SK-N-SH (cell line): ENCODE data around the gene WASF2. TPM values are rescaled to one million over a fixed set of nuclear protein-coding genes. Genes with fewer than 3 reads are reported as not detected.
A peak's percentile ranks its signal among the peaks of the same experiment; 100 is the strongest.

ENCODE experiments used
- CTCF ChIA-PET: fragments of 300-600, 350-600 bp; formaldehyde crosslinking; extraction: SDS; loops from one replicate; lab custom pipeline; 2021; lab: Yijun Ruan, JAX
- POLR2A ChIA-PET: fragments of 350-600 bp; sonication (Branson Sonifier 250); formaldehyde crosslinking; extraction: SDS; loops from one replicate; lab custom pipeline; 2020; ENCODE audit warnings: antibody characterized with exemption, inconsistent platforms; lab: Yijun Ruan, JAX
- DNase-seq: peaks from one replicate; pipeline ENCODE4 v3.0.0; 2012
- H2AFZ ChIP-seq: fragments of 200-600 bp; sonication (generic); 2 replicates; pipeline ENCODE4 v1.8.1; 2016; ENCODE audit warnings: antibody characterized with exemption, mild to moderate bottlenecking, low read depth
- H3F3A ChIP-seq: fragments of 200-600 bp; sonication (generic); replicated peaks from 2 replicates; pipeline ENCODE3; 2016; ENCODE audit warnings: antibody characterized with exemption, mild to moderate bottlenecking; ENCODE audit not compliant: insufficient read depth
- H3K27ac ChIP-seq, 2 experiments: fragments of 200-500 bp in 1 of 2; fragments of 200-600 bp in 1 of 2; sonication (Bioruptor generic) in 1 of 2; sonication (generic), shearing (Covaris generic) in 1 of 2; 2 replicates each; pipeline versions ENCODE4 v1.5.1 to v1.6.1; 2014 to 2016; ENCODE audit warnings: low read depth in 2 of 2, inconsistent platforms in 1 of 2, low read length in 1 of 2, mild to moderate bottlenecking in 1 of 2, mixed read lengths in 1 of 2
- H3K27me3 ChIP-seq: fragments of 200-600 bp; sonication (generic), shearing (Covaris generic); 2 replicates; pipeline ENCODE4 v1.6.1; 2016; ENCODE audit warnings: mixed run types; ENCODE audit not compliant: insufficient read depth
- H3K36me3 ChIP-seq, 2 experiments: fragments of 200-500 bp in 1 of 2; fragments of 200-600 bp in 1 of 2; sonication (Bioruptor generic) in 1 of 2; sonication (generic) in 1 of 2; replicated peaks in 1 of 2; 2 replicates each; pipeline versions ENCODE3 to v1.5.1; 2014 to 2016; ENCODE audit warnings: low read length in 1 of 2, mild to moderate bottlenecking in 1 of 2; ENCODE audit not compliant: insufficient read depth in 2 of 2, control insufficient read depth in 1 of 2
- H3K4me1 ChIP-seq, 2 experiments: fragments of 200-500 bp in 1 of 2; fragments of 200-600 bp in 1 of 2; sonication (Bioruptor generic) in 1 of 2; sonication (generic), shearing (Covaris generic) in 1 of 2; 2 replicates each; pipeline versions ENCODE4 v1.5.1 to v1.6.1; 2014 to 2016; ENCODE audit warnings: low read depth in 1 of 2, low read length in 1 of 2, mixed run types in 1 of 2; ENCODE audit not compliant: insufficient read depth in 2 of 2, control insufficient read depth in 1 of 2
- H3K4me2 ChIP-seq: fragments of 200-600 bp; sonication (generic), shearing (Covaris generic); 2 replicates; pipeline ENCODE4 v1.6.1; 2017; ENCODE audit warnings: mixed run types
- H3K4me3 ChIP-seq, 2 experiments: fragments of 200-500 bp in 1 of 2; fragments of 200-600 bp in 1 of 2; sonication (Bioruptor generic) in 1 of 2; sonication (generic), shearing (Covaris generic) in 1 of 2; 2 replicates each; pipeline versions ENCODE4 v1.5.1 to v1.8.1; 2014 to 2016; ENCODE audit warnings: low read depth in 2 of 2, inconsistent platforms in 1 of 2, low read length in 1 of 2, mild to moderate bottlenecking in 1 of 2, mixed read lengths in 1 of 2, moderate library complexity in 1 of 2
- H3K79me2 ChIP-seq: fragments of 200-600 bp; sonication (generic); 2 replicates; pipeline ENCODE4 v1.8.1; 2017; ENCODE audit warnings: mild to moderate bottlenecking; ENCODE audit not compliant: insufficient read depth
- H3K9ac ChIP-seq: fragments of 200-600 bp; sonication (generic); 2 replicates; pipeline ENCODE4 v1.6.1; 2017; ENCODE audit warnings: mixed run types
- H3K9me2 ChIP-seq: fragments of 200-600 bp; sonication (generic); 2 replicates; pipeline ENCODE4 v1.6.1; 2017; ENCODE audit warnings: mixed run types
- H3K9me3 ChIP-seq: fragments of 200-600 bp; sonication (generic); 2 replicates; pipeline ENCODE4 v1.6.1; 2017; ENCODE audit warnings: mixed run types, mild to moderate bottlenecking, moderate library complexity
- H4K20me1 ChIP-seq: fragments of 200-600 bp; sonication (generic); 2 replicates; pipeline ENCODE4 v1.6.1; 2017; ENCODE audit warnings: mild to moderate bottlenecking, mixed run types; ENCODE audit not compliant: insufficient read depth
- CTCF ChIP-seq: fragments of 200-600 bp; sonication (generic); IDR thresholded peaks from 2 replicates; pipeline ENCODE4 v1.6.1; 2017; ENCODE audit warnings: antibody characterized with exemption, mild to moderate bottlenecking, moderate library complexity
- NRF1 ChIP-seq: IDR thresholded peaks from 2 replicates; pipeline ENCODE4 v1.6.1; 2012; ENCODE audit warnings: low read depth, mild to moderate bottlenecking, low read length
- RAD21 ChIP-seq: IDR thresholded peaks from 2 replicates; pipeline ENCODE4 v1.6.1; 2012; ENCODE audit warnings: mild to moderate bottlenecking, low read length
- REST ChIP-seq: IDR thresholded peaks from 2 replicates; pipeline ENCODE4 v1.6.1; 2012; ENCODE audit warnings: mild to moderate bottlenecking, low read depth, low read length, moderate library complexity
- SMC3 ChIP-seq: IDR thresholded peaks from 2 replicates; pipeline ENCODE4 v1.6.1; 2012; ENCODE audit warnings: low read depth, low read length, improper control_type of control experiment
- USF1 ChIP-seq: IDR thresholded peaks from 2 replicates; pipeline ENCODE4 v1.4.0; 2012; ENCODE audit warnings: low read depth, borderline replicate concordance
- WGBS: methylation state at CpG from one replicate; pipeline ENCODE4 v1.1.6; 2017; ENCODE audit warnings: low lambda C conversion rate; 5-methylcytosine and 5-hydroxymethylcytosine counted together
- polyA plus RNA-seq, 3 experiments: library from polyadenylated mRNA; depleted of rRNA; stranded (reverse); fragments of >200 nt; gene quantifications; 2 replicates each; pipeline ENCODE4 v1.2.3, GENCODE V29; 2012

Gene WASF2
- polyA plus RNA-seq, 1 of the 3 experiments (the other 2 are of a cell fraction), result 27.1 TPM

GRCh38 chr1:27403065-27403726, 86.8 kb downstream of the WASF2 start:
- Histone ChIP-seq H3K4me1 (peaks cover 0 to 4% of the 10 kb centered on the region in 2 experiments; a peak in 1 of 4 replicates), H3K79me2 (no peaks in the 10 kb centered on the region), H3K9me2 (no peaks in the 10 kb centered on the region), H3K27me3 (no peaks in the 10 kb centered on the region), H2AFZ (no peak overlapping the region), H3K36me3 (peaks cover 4 to 22% of the 10 kb centered on the region in 2 experiments), H3K9ac (no peak overlapping the region), H3F3A (peaks cover 6% of the 10 kb centered on the region), H3K27ac (no peak overlapping the region), H3K4me3 (no peak overlapping the region), H4K20me1 (no peaks in the 10 kb centered on the region), H3K9me3 (no peaks in the 10 kb centered on the region), H3K4me2 (no peak overlapping the region)
- ChIA-PET POLR2A (no interaction called here), CTCF (interaction anchor here (0.7 to 3.4 kb wide), 13 partner anchors 8 to 358 kb away, joined by 3 to 24 read pairs (median 4); no protein-coding TSS in a partner anchor)
- 92% methylated on average over 17 of the region's 24 CpGs for WGBS
- DNase-seq, result peak; percentile 31
- TF ChIP-seq USF1 (no peak), REST (no peak), RAD21 (peak; percentile 31; the same call in 1 of the 2 replicates), CTCF (peak; percentile 25)

- no peak overlapping the region for H3K27ac ChIP-seq
- WGBS, result 94% methylated on average over 6 of the region's 8 CpGs
- TF ChIP-seq CTCF, result peak; percentile 47
- peak; percentile 40 for TF ChIP-seq RAD21
- no peak for TF ChIP-seq NRF1
- peak; percentile 17; the same call in 1 of the 2 replicates for TF ChIP-seq SMC3
- H3K27me3 ChIP-seq, result no peaks in the 10 kb centered on the region
- H3K4me1 ChIP-seq, result peaks cover 0 to 4% of the 10 kb centered on the region in 2 experiments; a peak in 1 of 4 replicates
- no peak overlapping the region for H3K9ac ChIP-seq
- H3K4me2 ChIP-seq, result no peak overlapping the region
- DNase-seq, result peak; percentile 54
- H3K79me2 ChIP-seq, result no peaks in the 10 kb centered on the region
- H3K9me2 ChIP-seq, result no peaks in the 10 kb centered on the region
- peaks cover 6% of the 10 kb centered on the region for H3F3A ChIP-seq
- no peak overlapping the region for H3K4me3 ChIP-seq
- no peaks in the 10 kb centered on the region for H4K20me1 ChIP-seq
- H3K9me3 ChIP-seq, result no peaks in the 10 kb centered on the region
- ChIA-PET CTCF (interaction anchor here (0.6 to 3.4 kb wide), 9 partner anchors 11 to 261 kb away, joined by 3 to 24 read pairs (median 4); no protein-coding TSS in a partner anchor), POLR2A (no interaction called here)
- H3K36me3 ChIP-seq, result peaks cover 4 to 15% of the 10 kb centered on the region in 2 experiments
- H2AFZ ChIP-seq, result no peak overlapping the region
These were observed 87.6 kb downstream of the WASF2 start for GRCh38 chr1:27402349-27402754.
